ENCODE results near the gene SIX6. TPM values are rescaled to one million over a fixed set of nuclear protein-coding genes. Genes with fewer than 3 reads are reported as not detected.
A peak's percentile ranks its signal among the peaks of the same experiment; 100 is the strongest.

SIX6 gene
- total and polyA plus RNA-seq, 2 donors (not counting 1 experiment from before 2014, with no cell fraction given): not detected

GRCh38 chr14:60510254-60510950 lies 1.5 kb downstream of the SIX6 start:
- Histone ChIP-seq H3K9me3 (ENCODE audit: control extremely low read depth in 1 of 3, control insufficient read depth in 2 of 3, insufficient read depth in 1 of 3, low read length in 2 of 3) (peaks cover 0 to 47% (median 2%) of the 10 kb centered on the region in 3 donors), H3K4me2 (replicated peaks; ENCODE audit: low read depth, low read length, poor library complexity, severe bottlenecking) (peak overlapping the region; percentile 55), H3K4me1 (ENCODE audit: control insufficient read depth in 2 of 2, insufficient read depth in 2 of 2, low read length in 2 of 2) (peaks cover 28 to 42% of the 10 kb centered on the region in 2 donors), H3K27ac (ENCODE audit: low read length in 2 of 2) (no peak overlapping the region), H3K36me3 (replicated peaks in 1 of 2; ENCODE audit: control extremely low read depth in 1 of 2, control insufficient read depth in 1 of 2, extremely low read depth in 1 of 2, insufficient read depth in 2 of 2, low read length in 1 of 2) (no peaks in the 10 kb centered on the region), H4K20me1 (ENCODE audit: control insufficient read depth, insufficient read depth, low read length, poor library complexity, severe bottlenecking) (no peaks in the 10 kb centered on the region), H3K27me3 (replicated peaks in 1 of 4; ENCODE audit: control extremely low read depth in 1 of 4, control insufficient read depth in 3 of 4, insufficient read depth in 4 of 4, low read length in 3 of 4) (peaks cover 0 to 97% (median 84%) of the 10 kb centered on the region in 4 experiments), H3K79me2 (ENCODE audit: control insufficient read depth, insufficient read depth, low read length) (no peaks in the 10 kb centered on the region), H3K9ac (ENCODE audit: low read length) (no peak overlapping the region), H2AFZ (ENCODE audit: insufficient read depth, low read depth, low read length, poor library complexity, severe bottlenecking) (peak overlapping the region; percentile 28), H3K4me3 (ENCODE audit: control extremely low read depth in 1 of 5, extremely low read depth in 1 of 5, insufficient read depth in 1 of 5, low read depth in 2 of 5, low read length in 4 of 5) (peak overlapping the region in 1 of 5 experiments; percentile 7)
- ChIA-PET POLR2A (no interaction called here), CTCF (no interaction called here)
- TF ChIP-seq, protein P1, sequence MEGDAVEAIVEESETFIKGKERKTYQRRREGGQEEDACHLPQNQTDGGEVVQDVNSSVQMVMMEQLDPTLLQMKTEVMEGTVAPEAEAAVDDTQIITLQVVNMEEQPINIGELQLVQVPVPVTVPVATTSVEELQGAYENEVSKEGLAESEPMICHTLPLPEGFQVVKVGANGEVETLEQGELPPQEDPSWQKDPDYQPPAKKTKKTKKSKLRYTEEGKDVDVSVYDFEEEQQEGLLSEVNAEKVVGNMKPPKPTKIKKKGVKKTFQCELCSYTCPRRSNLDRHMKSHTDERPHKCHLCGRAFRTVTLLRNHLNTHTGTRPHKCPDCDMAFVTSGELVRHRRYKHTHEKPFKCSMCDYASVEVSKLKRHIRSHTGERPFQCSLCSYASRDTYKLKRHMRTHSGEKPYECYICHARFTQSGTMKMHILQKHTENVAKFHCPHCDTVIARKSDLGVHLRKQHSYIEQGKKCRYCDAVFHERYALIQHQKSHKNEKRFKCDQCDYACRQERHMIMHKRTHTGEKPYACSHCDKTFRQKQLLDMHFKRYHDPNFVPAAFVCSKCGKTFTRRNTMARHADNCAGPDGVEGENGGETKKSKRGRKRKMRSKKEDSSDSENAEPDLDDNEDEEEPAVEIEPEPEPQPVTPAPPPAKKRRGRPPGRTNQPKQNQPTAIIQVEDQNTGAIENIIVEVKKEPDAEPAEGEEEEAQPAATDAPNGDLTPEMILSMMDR (IDR thresholded peaks at IDR 0.05): no peak
- no peak for TF ChIP-seq EZH2 (IDR thresholded peaks at IDR 0.05; ENCODE audit: borderline replicate concordance, insufficient read depth, low read depth, low read length, poor library complexity, severe bottlenecking)
- DNase-seq (peak; percentile 26), ATAC-seq (ENCODE audit: low read depth) (no peak)
- intact Hi-C loops (cut with micrococcal nuclease): loop anchor here (5.0 kb wide), 2 partner anchors 127 to 142 kb away; no protein-coding TSS in a partner anchor
- Mint-ChIP-seq H3K4me3 (peak overlapping the region; percentile 23), H3K9me3 (ENCODE audit: insufficient read depth) (no peaks in the 10 kb centered on the region), H3K27me3 (peaks cover 63% of the 10 kb centered on the region), H3K27ac (no peak overlapping the region), H3K4me1 (peaks cover 15% of the 10 kb centered on the region)
- 8% methylated on average over 34 of the region's 35 CpGs for WGBS (ENCODE audit: insufficient coverage)

- intact Hi-C loops (cut with micrococcal nuclease): loop anchor here (5.0 kb wide), 2 partner anchors 126 to 141 kb away; no protein-coding TSS in a partner anchor
- H3K4me3 Mint-ChIP-seq: peak overlapping the region; percentile 55
Observed at GRCh38 chr14:60510951-60511599, 2.1 kb downstream of the SIX6 start.

More at GRCh38 chr14:60510951-60511599, 2.1 kb downstream of the SIX6 start:
- Histone ChIP-seq H3K4me1 (ENCODE audit: control insufficient read depth in 2 of 2, insufficient read depth in 2 of 2, low read length in 2 of 2) (peaks cover 32 to 48% of the 10 kb centered on the region in 2 donors), H3K9ac (ENCODE audit: low read length) (no peak overlapping the region), H3K9me3 (ENCODE audit: control extremely low read depth in 1 of 3, control insufficient read depth in 2 of 3, insufficient read depth in 1 of 3, low read length in 2 of 3) (peaks cover 0 to 53% (median 2%) of the 10 kb centered on the region in 3 donors), H3K79me2 (ENCODE audit: control insufficient read depth, insufficient read depth, low read length) (no peaks in the 10 kb centered on the region), H4K20me1 (ENCODE audit: control insufficient read depth, insufficient read depth, low read length, poor library complexity, severe bottlenecking) (no peaks in the 10 kb centered on the region), H3K4me2 (replicated peaks; ENCODE audit: low read depth, low read length, poor library complexity, severe bottlenecking) (peak overlapping the region; percentile 55), H3K27me3 (replicated peaks in 1 of 4; ENCODE audit: control extremely low read depth in 1 of 4, control insufficient read depth in 3 of 4, insufficient read depth in 4 of 4, low read length in 3 of 4) (peaks cover 0 to 97% (median 80%) of the 10 kb centered on the region in 4 experiments), H3K27ac (ENCODE audit: low read length in 2 of 2) (no peak overlapping the region), H2AFZ (ENCODE audit: insufficient read depth, low read depth, low read length, poor library complexity, severe bottlenecking) (peak overlapping the region; percentile 28), H3K36me3 (replicated peaks in 1 of 2; ENCODE audit: control extremely low read depth in 1 of 2, control insufficient read depth in 1 of 2, extremely low read depth in 1 of 2, insufficient read depth in 2 of 2, low read length in 1 of 2) (no peaks in the 10 kb centered on the region), H3K4me3 (ENCODE audit: control extremely low read depth in 1 of 5, extremely low read depth in 1 of 5, insufficient read depth in 1 of 5, low read depth in 2 of 5, low read length in 4 of 5) (peak overlapping the region in 1 of 5 experiments; percentile 7)
- TF ChIP-seq, protein P1 (IDR thresholded peaks at IDR 0.05): no peak
- TF ChIP-seq EZH2 (IDR thresholded peaks at IDR 0.05; ENCODE audit: borderline replicate concordance, insufficient read depth, low read depth, low read length, poor library complexity, severe bottlenecking): peak; percentile 85
- H3K4me1 Mint-ChIP-seq: peaks cover 19% of the 10 kb centered on the region
- H3K27me3 Mint-ChIP-seq: peaks cover 59% of the 10 kb centered on the region
- CTCF ChIA-PET: no interaction called here
- WGBS (ENCODE audit: insufficient coverage): 13% methylated on average over 46 of the region's 49 CpGs
- peak; percentile 33 for DNase-seq
- POLR2A ChIA-PET: no interaction called here
- H3K27ac Mint-ChIP-seq: no peak overlapping the region
- no peaks in the 10 kb centered on the region for H3K9me3 Mint-ChIP-seq (ENCODE audit: insufficient read depth)
- ATAC-seq (ENCODE audit: low read depth): no peak

Data from B cell (primary cell).